Type B pancreatic cell (in vitro differentiated cells): ENCODE measurements around the gene NAGLU. TPM values are rescaled to one million over a fixed set of nuclear protein-coding genes. Genes with fewer than 3 reads are reported as not detected.

Source experiments
- DNase-seq: peaks from one replicate; pipeline ENCODE4 v3.0.0; 2021; ENCODE audit warnings: mixed read lengths; ENCODE audit not compliant: unreplicated experiment; ENCODE audit errors: extremely low spot score
- H3K27ac Mint-ChIP-seq: 2 replicates; pipeline ENCODE4 v1.8.0; 2021; ENCODE audit warnings: mild to moderate bottlenecking, mixed read lengths
- H3K27me3 Mint-ChIP-seq: 2 replicates; pipeline ENCODE4 v1.8.0; 2021; ENCODE audit warnings: mixed read lengths
- H3K36me3 Mint-ChIP-seq: 2 replicates; pipeline ENCODE4 v1.8.0; 2021; ENCODE audit warnings: mixed read lengths
- H3K4me1 Mint-ChIP-seq: one replicate; pipeline ENCODE4 v1.8.0; 2021; ENCODE audit warnings: mixed read lengths; ENCODE audit not compliant: unreplicated experiment
- H3K4me3 Mint-ChIP-seq: 2 replicates; pipeline ENCODE4 v1.8.0; 2021; ENCODE audit warnings: mild to moderate bottlenecking, mixed read lengths
- H3K9me3 Mint-ChIP-seq: 2 replicates; pipeline ENCODE4 v1.8.0; 2021; ENCODE audit warnings: mixed read lengths
- CTCF ChIP-seq: fragments of 200-600 bp; sonication (generic); conservative IDR thresholded peaks from 2 replicates; pipeline ENCODE4 v1.5.0; 2021; ENCODE audit warnings: antibody characterized with exemption, mild to moderate bottlenecking
- total RNA-seq: library from RNA; stranded (reverse); gene quantifications from 2 replicates; pipeline ENCODE4 v1.2.1, GENCODE V29; 2021; ENCODE audit warnings: low replicate concordance

The NAGLU gene
- total RNA-seq, 1 donor from 2014 or later = 26.5 TPM

GRCh38 chr17:42527932-42528331 lies 8.1 kb upstream of the NAGLU start:
- DNase-seq = no peak
- Mint-ChIP-seq H3K36me3 (peaks cover 3% of the 10 kb centered on the region), H3K27ac (no peak overlapping the region), H3K9me3 (no peaks in the 10 kb centered on the region), H3K4me3 (no peak overlapping the region), H3K4me1 (peaks cover 17% of the 10 kb centered on the region), H3K27me3 (no peaks in the 10 kb centered on the region)
- no peak for TF ChIP-seq CTCF

GRCh38 chr17:42529061-42529460 lies 7.0 kb upstream of the NAGLU start:
- H3K9me3 Mint-ChIP-seq = no peaks in the 10 kb centered on the region
- no peak overlapping the region for H3K4me3 Mint-ChIP-seq
- DNase-seq = no peak
- H3K27ac Mint-ChIP-seq = no peak overlapping the region
- peaks cover 3% of the 10 kb centered on the region for H3K36me3 Mint-ChIP-seq
- no peaks in the 10 kb centered on the region for H3K27me3 Mint-ChIP-seq
- H3K4me1 Mint-ChIP-seq = peaks cover 17% of the 10 kb centered on the region
- no peak for TF ChIP-seq CTCF

- H3K27me3 Mint-ChIP-seq = no peaks in the 10 kb centered on the region
- no peak for TF ChIP-seq CTCF
- no peaks in the 10 kb centered on the region for H3K9me3 Mint-ChIP-seq
- peak overlapping the region; percentile 88 for H3K4me3 Mint-ChIP-seq
- peak overlapping the region; percentile 93 for H3K27ac Mint-ChIP-seq
- peaks cover 23% of the 10 kb centered on the region for H3K4me1 Mint-ChIP-seq
- H3K36me3 Mint-ChIP-seq = no peaks in the 10 kb centered on the region
- DNase-seq = no peak
These were observed 5.0 kb upstream of the NAGLU start for GRCh38 chr17:42530952-42531454.

GRCh38 chr17:42531455-42532354 lies 4.3 kb upstream of the NAGLU start:
- peaks cover 23% of the 10 kb centered on the region for H3K4me1 Mint-ChIP-seq
- H3K36me3 Mint-ChIP-seq = no peaks in the 10 kb centered on the region
- no peaks in the 10 kb centered on the region for H3K27me3 Mint-ChIP-seq
- H3K9me3 Mint-ChIP-seq = no peaks in the 10 kb centered on the region
- no peak for DNase-seq
- TF ChIP-seq CTCF = peak; percentile 68
- H3K27ac Mint-ChIP-seq = peak overlapping the region; percentile 93
- peak overlapping the region; percentile 88 for H3K4me3 Mint-ChIP-seq

- H3K4me1 Mint-ChIP-seq = peaks cover 20% of the 10 kb centered on the region
- no peaks in the 10 kb centered on the region for H3K9me3 Mint-ChIP-seq
- no peaks in the 10 kb centered on the region for H3K27me3 Mint-ChIP-seq
- no peak for TF ChIP-seq CTCF
- H3K36me3 Mint-ChIP-seq = peaks cover 3% of the 10 kb centered on the region
- peak overlapping the region; percentile 83 for H3K27ac Mint-ChIP-seq
- H3K4me3 Mint-ChIP-seq = peak overlapping the region; percentile 86
- DNase-seq = no peak
These were observed 640 bp upstream of the NAGLU start for GRCh38 chr17:42535155-42536047.
